PFSK-1 (cell line): ENCODE results near the gene PIEZO2.

Source experiments
- FOXP2 ChIP-seq: optimal IDR thresholded peaks from 2 replicates; pipeline ENCODE3; 2011; ENCODE audit warnings: borderline replicate concordance, control low read depth, inconsistent platforms; ENCODE audit not compliant: insufficient read depth; ENCODE audit errors: extremely low read length, extremely low read depth
- POLR2AphosphoS5 ChIP-seq: IDR thresholded peaks from 2 replicates; pipeline ENCODE4 v1.6.1; 2012; ENCODE audit warnings: low read depth, mild to moderate bottlenecking, control low read depth, low read length, moderate library complexity
- SIN3A ChIP-seq: IDR thresholded peaks from 2 replicates; pipeline ENCODE4 v1.6.1; 2012; ENCODE audit warnings: mild to moderate bottlenecking, low read length, moderate library complexity, borderline replicate concordance; ENCODE audit not compliant: insufficient read depth
- TAF1 ChIP-seq: IDR thresholded peaks from 2 replicates; pipeline ENCODE4 v1.6.1; 2012; ENCODE audit warnings: low read length, control low read depth, borderline replicate concordance; ENCODE audit not compliant: insufficient read depth
- TF ChIP-seq, protein P1 (sequence below), 2 experiments: IDR thresholded peaks; 2 replicates each; pipeline versions ENCODE4 v1.6.1 to v1.8.0; 2011 to 2012; ENCODE audit warnings: low read depth in 2 of 2, low read length in 2 of 2, control low read depth in 1 of 2, inconsistent platforms in 1 of 2, mild to moderate bottlenecking in 1 of 2, moderate library complexity in 1 of 2; ENCODE audit not compliant: insufficient read depth in 1 of 2

DNA sequence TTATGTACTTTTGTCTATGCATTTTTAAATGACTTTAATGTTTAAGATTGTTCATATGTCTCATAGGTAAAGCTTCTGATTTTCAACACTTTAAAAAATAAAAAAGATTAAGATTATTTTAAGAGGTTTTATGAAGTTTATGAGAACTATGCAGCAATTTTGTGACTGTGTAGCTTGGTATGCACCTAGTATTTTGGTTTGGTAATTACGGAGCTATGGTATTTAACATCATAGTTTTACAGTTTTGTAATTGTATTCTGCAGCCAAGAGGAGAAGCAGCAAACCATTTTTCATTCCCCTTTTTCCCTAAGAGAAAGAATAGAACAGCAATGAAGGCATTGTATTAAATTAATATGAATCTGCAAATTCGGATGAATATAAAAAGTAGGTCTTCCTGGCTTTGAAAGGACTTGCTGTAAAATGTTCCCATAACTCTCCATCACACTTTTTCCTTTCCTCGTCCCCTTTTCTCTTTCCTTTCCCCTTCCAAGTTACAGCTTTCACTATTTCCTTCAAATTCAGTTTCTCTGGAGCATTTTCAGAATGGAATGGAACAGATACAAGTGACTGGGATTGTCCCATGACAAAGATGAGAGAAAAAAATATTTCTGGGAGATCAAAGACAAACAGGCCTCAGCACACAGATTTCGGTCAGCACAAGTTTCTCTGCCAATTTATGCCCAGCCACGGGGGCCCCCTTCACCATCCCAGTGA is 26.1 kb upstream of the PIEZO2 start:
- TF ChIP-seq, protein P1, sequence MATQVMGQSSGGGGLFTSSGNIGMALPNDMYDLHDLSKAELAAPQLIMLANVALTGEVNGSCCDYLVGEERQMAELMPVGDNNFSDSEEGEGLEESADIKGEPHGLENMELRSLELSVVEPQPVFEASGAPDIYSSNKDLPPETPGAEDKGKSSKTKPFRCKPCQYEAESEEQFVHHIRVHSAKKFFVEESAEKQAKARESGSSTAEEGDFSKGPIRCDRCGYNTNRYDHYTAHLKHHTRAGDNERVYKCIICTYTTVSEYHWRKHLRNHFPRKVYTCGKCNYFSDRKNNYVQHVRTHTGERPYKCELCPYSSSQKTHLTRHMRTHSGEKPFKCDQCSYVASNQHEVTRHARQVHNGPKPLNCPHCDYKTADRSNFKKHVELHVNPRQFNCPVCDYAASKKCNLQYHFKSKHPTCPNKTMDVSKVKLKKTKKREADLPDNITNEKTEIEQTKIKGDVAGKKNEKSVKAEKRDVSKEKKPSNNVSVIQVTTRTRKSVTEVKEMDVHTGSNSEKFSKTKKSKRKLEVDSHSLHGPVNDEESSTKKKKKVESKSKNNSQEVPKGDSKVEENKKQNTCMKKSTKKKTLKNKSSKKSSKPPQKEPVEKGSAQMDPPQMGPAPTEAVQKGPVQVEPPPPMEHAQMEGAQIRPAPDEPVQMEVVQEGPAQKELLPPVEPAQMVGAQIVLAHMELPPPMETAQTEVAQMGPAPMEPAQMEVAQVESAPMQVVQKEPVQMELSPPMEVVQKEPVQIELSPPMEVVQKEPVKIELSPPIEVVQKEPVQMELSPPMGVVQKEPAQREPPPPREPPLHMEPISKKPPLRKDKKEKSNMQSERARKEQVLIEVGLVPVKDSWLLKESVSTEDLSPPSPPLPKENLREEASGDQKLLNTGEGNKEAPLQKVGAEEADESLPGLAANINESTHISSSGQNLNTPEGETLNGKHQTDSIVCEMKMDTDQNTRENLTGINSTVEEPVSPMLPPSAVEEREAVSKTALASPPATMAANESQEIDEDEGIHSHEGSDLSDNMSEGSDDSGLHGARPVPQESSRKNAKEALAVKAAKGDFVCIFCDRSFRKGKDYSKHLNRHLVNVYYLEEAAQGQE (IDR thresholded peaks at IDR 0.05; ENCODE audit: insufficient read depth in 1 of 2, low read depth in 2 of 2, low read length in 2 of 2): no peak
- no peak for TF ChIP-seq POLR2AphosphoS5
- TF ChIP-seq SIN3A: no peak
- TF ChIP-seq TAF1: no peak
- no peak for TF ChIP-seq FOXP2
